Measurements from ENCODE around the gene PODXL. TPM values are rescaled to one million over a fixed set of nuclear protein-coding genes. Genes with fewer than 3 reads are reported as not detected.

PODXL gene
- total and polyA plus RNA-seq, 2 experiments from 2014 or later = 220 to 727 TPM

DNA sequence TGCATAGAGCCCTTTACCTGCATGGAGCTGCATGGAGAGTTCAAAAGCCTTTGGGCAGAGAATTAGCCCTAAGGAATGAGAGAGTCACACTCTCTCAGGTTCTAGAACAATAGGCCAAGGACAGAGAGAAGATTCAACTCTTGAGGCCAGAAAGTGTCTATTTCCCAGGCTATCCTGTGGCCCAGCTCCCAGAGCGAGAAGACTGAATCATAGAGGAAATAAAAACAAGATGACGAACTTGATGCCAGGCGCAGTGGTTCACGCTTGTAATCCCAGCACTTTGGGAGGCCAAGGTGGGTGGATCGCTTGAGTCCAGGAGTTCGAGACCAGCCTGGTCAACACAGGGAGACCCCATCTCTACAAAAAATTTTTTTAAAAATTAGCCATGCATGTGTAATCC lies 18.3 kb upstream of the PODXL start (continued):
- TF ChIP-seq, protein P1, sequence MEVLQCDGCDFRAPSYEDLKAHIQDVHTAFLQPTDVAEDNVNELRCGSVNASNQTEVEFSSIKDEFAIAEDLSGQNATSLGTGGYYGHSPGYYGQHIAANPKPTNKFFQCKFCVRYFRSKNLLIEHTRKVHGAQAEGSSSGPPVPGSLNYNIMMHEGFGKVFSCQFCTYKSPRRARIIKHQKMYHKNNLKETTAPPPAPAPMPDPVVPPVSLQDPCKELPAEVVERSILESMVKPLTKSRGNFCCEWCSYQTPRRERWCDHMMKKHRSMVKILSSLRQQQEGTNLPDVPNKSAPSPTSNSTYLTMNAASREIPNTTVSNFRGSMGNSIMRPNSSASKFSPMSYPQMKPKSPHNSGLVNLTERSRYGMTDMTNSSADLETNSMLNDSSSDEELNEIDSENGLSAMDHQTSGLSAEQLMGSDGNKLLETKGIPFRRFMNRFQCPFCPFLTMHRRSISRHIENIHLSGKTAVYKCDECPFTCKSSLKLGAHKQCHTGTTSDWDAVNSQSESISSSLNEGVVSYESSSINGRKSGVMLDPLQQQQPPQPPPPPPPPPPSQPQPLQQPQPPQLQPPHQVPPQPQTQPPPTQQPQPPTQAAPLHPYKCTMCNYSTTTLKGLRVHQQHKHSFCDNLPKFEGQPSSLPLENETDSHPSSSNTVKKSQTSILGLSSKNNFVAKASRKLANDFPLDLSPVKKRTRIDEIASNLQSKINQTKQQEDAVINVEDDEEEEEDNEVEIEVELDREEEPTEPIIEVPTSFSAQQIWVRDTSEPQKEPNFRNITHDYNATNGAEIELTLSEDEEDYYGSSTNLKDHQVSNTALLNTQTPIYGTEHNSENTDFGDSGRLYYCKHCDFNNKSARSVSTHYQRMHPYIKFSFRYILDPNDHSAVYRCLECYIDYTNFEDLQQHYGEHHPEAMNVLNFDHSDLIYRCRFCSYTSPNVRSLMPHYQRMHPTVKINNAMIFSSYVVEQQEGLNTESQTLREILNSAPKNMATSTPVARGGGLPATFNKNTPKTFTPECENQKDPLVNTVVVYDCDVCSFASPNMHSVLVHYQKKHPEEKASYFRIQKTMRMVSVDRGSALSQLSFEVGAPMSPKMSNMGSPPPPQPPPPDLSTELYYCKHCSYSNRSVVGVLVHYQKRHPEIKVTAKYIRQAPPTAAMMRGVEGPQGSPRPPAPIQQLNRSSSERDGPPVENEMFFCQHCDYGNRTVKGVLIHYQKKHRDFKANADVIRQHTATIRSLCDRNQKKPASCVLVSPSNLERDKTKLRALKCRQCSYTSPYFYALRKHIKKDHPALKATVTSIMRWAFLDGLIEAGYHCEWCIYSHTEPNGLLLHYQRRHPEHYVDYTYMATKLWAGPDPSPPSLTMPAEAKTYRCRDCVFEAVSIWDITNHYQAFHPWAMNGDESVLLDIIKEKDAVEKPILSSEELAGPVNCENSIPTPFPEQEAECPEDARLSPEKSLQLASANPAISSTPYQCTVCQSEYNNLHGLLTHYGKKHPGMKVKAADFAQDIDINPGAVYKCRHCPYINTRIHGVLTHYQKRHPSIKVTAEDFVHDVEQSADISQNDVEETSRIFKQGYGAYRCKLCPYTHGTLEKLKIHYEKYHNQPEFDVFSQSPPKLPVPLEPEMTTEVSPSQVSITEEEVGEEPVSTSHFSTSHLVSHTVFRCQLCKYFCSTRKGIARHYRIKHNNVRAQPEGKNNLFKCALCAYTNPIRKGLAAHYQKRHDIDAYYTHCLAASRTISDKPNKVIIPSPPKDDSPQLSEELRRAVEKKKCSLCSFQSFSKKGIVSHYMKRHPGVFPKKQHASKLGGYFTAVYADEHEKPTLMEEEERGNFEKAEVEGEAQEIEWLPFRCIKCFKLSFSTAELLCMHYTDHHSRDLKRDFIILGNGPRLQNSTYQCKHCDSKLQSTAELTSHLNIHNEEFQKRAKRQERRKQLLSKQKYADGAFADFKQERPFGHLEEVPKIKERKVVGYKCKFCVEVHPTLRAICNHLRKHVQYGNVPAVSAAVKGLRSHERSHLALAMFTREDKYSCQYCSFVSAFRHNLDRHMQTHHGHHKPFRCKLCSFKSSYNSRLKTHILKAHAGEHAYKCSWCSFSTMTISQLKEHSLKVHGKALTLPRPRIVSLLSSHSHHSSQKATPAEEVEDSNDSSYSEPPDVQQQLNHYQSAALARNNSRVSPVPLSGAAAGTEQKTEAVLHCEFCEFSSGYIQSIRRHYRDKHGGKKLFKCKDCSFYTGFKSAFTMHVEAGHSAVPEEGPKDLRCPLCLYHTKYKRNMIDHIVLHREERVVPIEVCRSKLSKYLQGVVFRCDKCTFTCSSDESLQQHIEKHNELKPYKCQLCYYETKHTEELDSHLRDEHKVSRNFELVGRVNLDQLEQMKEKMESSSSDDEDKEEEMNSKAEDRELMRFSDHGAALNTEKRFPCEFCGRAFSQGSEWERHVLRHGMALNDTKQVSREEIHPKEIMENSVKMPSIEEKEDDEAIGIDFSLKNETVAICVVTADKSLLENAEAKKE (CRISPR knock-in tag; IDR thresholded peaks at IDR 0.05) = no peak
- TF ChIP-seq, protein P2, sequence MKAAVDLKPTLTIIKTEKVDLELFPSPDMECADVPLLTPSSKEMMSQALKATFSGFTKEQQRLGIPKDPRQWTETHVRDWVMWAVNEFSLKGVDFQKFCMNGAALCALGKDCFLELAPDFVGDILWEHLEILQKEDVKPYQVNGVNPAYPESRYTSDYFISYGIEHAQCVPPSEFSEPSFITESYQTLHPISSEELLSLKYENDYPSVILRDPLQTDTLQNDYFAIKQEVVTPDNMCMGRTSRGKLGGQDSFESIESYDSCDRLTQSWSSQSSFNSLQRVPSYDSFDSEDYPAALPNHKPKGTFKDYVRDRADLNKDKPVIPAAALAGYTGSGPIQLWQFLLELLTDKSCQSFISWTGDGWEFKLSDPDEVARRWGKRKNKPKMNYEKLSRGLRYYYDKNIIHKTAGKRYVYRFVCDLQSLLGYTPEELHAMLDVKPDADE (IDR thresholded peaks at IDR 0.05) = no peak
- TF ChIP-seq ZNF331 (CRISPR knock-in tag; IDR thresholded peaks at IDR 0.05; ENCODE audit: low read depth) (no peak), POLR2AphosphoS5 (IDR thresholded peaks at IDR 0.05; ENCODE audit: low read depth) (no peak), EZH2phosphoT487 (IDR thresholded peaks at IDR 0.05; ENCODE audit: unreplicated experiment) (no peak), EZH2 (IDR thresholded peaks at IDR 0.05; ENCODE audit: low read depth, unreplicated experiment) (no peak), CREB1 (CRISPR knock-in tag; IDR thresholded peaks at IDR 0.05; ENCODE audit: low read depth) (no peak), STAT1 (IDR thresholded peaks at IDR 0.05; ENCODE audit: unreplicated experiment) (no peak), ZNF114 (CRISPR knock-in tag; IDR thresholded peaks at IDR 0.05) (no peak), JUNB (IDR thresholded peaks at IDR 0.05; ENCODE audit: unreplicated experiment) (no peak)
- TF ChIP-seq, protein P3, sequence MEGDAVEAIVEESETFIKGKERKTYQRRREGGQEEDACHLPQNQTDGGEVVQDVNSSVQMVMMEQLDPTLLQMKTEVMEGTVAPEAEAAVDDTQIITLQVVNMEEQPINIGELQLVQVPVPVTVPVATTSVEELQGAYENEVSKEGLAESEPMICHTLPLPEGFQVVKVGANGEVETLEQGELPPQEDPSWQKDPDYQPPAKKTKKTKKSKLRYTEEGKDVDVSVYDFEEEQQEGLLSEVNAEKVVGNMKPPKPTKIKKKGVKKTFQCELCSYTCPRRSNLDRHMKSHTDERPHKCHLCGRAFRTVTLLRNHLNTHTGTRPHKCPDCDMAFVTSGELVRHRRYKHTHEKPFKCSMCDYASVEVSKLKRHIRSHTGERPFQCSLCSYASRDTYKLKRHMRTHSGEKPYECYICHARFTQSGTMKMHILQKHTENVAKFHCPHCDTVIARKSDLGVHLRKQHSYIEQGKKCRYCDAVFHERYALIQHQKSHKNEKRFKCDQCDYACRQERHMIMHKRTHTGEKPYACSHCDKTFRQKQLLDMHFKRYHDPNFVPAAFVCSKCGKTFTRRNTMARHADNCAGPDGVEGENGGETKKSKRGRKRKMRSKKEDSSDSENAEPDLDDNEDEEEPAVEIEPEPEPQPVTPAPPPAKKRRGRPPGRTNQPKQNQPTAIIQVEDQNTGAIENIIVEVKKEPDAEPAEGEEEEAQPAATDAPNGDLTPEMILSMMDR (conservative IDR thresholded peaks at IDR 0.05; ENCODE audit: low read depth in 2 of 2) = no peak
